A673 (cell line): ENCODE measurements around the gene MYO15B. TPM values are rescaled to one million over a fixed set of nuclear protein-coding genes. Genes with fewer than 3 reads are reported as not detected.

Source experiments
- BruUV-seq: library from RNA; stranded (reverse); fragments of 400-500 nt; replicated peaks from 2 replicates; lab custom pipeline; 2021; lab: Mats Ljungman, UMichigan
- CTCF ChIA-PET: fragments of 300-600 bp; sonication (Branson Sonifier 250); formaldehyde crosslinking; loops from one replicate; lab custom pipeline; 2022; ENCODE audit warnings: antibody characterized with exemption; lab: Charles Lee
- POLR2A ChIA-PET: fragments of 300-600 bp; sonication (Branson Sonifier 250); formaldehyde crosslinking; loops from one replicate; lab custom pipeline; 2022; ENCODE audit warnings: antibody characterized with exemption; ENCODE audit not compliant: low non-redundant PET; lab: Charles Lee
- DNase-seq: peaks from one replicate; pipeline ENCODE4 v3.0.0-alpha.2; 2015; ENCODE audit warnings: low spot score
- H3K27ac ChIP-seq: fragments of 200-600 bp; sonication (generic); 2 replicates; pipeline ENCODE4 v1.5.1; 2016; ENCODE audit warnings: mixed run types, low read depth, mild to moderate bottlenecking, mixed read lengths, antibody characterized with exemption, low read length; ENCODE audit not compliant: poor library complexity, severe bottlenecking
- H3K27me3 ChIP-seq: fragments of 200-600 bp; sonication (generic); replicated peaks from 2 replicates; pipeline ENCODE4 v1.6.1; 2017; ENCODE audit warnings: mixed run types, low read depth, mild to moderate bottlenecking, mixed read lengths, antibody characterized with exemption, low read length; ENCODE audit not compliant: insufficient read depth, poor library complexity
- H3K36me3 ChIP-seq: fragments of 200-600 bp; sonication (generic); 2 replicates; pipeline ENCODE4 v1.6.1; 2016; ENCODE audit warnings: mixed run types, mild to moderate bottlenecking, mixed read lengths, antibody characterized with exemption, low read length; ENCODE audit not compliant: insufficient read depth, poor library complexity, severe bottlenecking
- H3K4me1 ChIP-seq: fragments of 200-600 bp; sonication (generic); 2 replicates; pipeline ENCODE4 v1.6.1; 2017; ENCODE audit warnings: mixed run types, mild to moderate bottlenecking, mixed read lengths, antibody characterized with exemption, low read length; ENCODE audit not compliant: insufficient read depth, poor library complexity, severe bottlenecking
- H3K4me3 ChIP-seq: fragments of 200-600 bp; sonication (generic); 2 replicates; pipeline ENCODE4 v1.5.1; 2016; ENCODE audit warnings: low read depth, mixed run types, mild to moderate bottlenecking, mixed read lengths, low read length; ENCODE audit not compliant: poor library complexity, severe bottlenecking
- H3K9me3 ChIP-seq: fragments of 200-600 bp; sonication (generic); 2 replicates; pipeline ENCODE4 v1.6.1; 2016; ENCODE audit warnings: mixed run types, low read depth, mild to moderate bottlenecking, mixed read lengths, antibody characterized with exemption, low read length; ENCODE audit not compliant: poor library complexity, severe bottlenecking
- EZH2 ChIP-seq: fragments of 200-600 bp; sonication (generic); IDR thresholded peaks from 2 replicates; pipeline ENCODE4 v1.6.1; 2017; ENCODE audit warnings: borderline replicate concordance, low read depth, mild to moderate bottlenecking, mixed read lengths, antibody characterized with exemption, low read length; ENCODE audit not compliant: poor library complexity, severe bottlenecking
- intact Hi-C: fragments of 100-400 bp; cut with micrococcal nuclease; formaldehyde crosslinking; loops from one replicate; pipeline ENCODE4 v1.10.0; 2022; ENCODE audit not compliant: unreplicated experiment
- total RNA-seq: library from RNA; stranded (reverse); gene quantifications from 2 replicates; pipeline ENCODE4 v1.2.3, GENCODE V29; 2021
- TF ChIP-seq, protein P1 (sequence below): fragments of 300-800, 200-600 bp; sonication (generic); conservative IDR thresholded peaks from 2 replicates; pipeline ENCODE4 v1.5.1; 2017; ENCODE audit warnings: low read depth, mild to moderate bottlenecking, antibody characterized with exemption, low read length, moderate library complexity, mixed read lengths

Gene MYO15B
- total RNA-seq, 1 experiment from 2014 or later: 9.3 TPM

DNA sequence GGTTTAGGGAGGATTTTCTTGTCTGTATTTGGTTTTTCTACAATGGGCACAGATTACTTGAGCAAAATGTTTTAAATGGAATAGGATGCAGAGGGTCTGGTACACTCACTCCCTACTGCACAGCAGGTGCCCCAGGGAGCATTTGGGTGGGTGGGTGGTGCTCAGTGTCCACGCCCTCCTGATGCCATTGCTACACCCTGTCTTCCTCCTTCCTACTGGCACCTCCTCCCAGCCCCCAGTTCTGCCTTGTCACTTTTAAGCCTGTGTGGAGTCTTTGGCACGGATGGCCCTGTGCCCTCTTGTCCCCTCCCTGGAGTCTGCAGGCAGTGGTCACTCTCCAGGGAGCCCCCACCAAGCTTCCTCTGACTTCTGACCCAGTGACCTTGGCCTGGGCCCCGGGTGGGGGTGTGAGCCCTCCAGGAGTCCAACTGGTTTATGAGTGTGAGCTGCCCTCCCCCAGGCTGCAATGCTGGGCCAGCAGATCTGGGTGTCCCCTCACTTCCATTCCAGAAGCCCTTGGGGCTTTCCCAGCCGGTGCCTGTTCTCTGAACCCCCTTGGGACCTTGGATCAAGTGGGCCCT lies 46.6 kb upstream of the MYO15B start:
- DNase-seq: no peak
- TF ChIP-seq, protein P1, sequence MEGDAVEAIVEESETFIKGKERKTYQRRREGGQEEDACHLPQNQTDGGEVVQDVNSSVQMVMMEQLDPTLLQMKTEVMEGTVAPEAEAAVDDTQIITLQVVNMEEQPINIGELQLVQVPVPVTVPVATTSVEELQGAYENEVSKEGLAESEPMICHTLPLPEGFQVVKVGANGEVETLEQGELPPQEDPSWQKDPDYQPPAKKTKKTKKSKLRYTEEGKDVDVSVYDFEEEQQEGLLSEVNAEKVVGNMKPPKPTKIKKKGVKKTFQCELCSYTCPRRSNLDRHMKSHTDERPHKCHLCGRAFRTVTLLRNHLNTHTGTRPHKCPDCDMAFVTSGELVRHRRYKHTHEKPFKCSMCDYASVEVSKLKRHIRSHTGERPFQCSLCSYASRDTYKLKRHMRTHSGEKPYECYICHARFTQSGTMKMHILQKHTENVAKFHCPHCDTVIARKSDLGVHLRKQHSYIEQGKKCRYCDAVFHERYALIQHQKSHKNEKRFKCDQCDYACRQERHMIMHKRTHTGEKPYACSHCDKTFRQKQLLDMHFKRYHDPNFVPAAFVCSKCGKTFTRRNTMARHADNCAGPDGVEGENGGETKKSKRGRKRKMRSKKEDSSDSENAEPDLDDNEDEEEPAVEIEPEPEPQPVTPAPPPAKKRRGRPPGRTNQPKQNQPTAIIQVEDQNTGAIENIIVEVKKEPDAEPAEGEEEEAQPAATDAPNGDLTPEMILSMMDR: no peak
- TF ChIP-seq EZH2: no peak
- BruUV-seq: no TSS peak

DNA sequence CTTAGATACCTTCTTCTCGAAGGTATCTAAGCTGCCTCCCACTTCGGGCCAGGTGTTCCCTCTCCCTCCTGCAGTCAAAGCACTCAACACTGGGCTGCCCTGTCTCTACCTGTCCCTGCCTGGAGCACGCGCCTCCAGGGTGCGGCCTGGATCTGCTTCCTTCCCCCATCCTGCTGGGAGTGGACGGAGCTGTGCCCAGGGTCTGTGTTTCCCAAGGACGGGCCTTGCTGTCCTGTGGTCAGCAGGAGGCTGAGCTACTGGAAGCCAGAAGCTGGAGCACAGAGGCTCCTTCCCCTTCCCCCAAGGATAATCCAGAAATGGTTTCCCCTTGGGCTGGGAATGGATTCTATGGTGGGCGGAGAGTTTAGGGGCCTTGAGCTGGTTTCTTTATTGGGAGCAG lies 45.4 kb upstream of the MYO15B start:
- intact Hi-C loops: no loop called here
- no peaks in the 10 kb centered on the region for H3K36me3 ChIP-seq
- CTCF ChIA-PET: no interaction called here
- no peaks in the 10 kb centered on the region for H3K27me3 ChIP-seq
- TF ChIP-seq, protein P1: no peak
- TF ChIP-seq EZH2: no peak
- no peak for DNase-seq
- H3K27ac ChIP-seq: no peak overlapping the region
- no peaks in the 10 kb centered on the region for H3K9me3 ChIP-seq
- POLR2A ChIA-PET: no interaction called here
- H3K4me1 ChIP-seq: no peaks in the 10 kb centered on the region
- BruUV-seq: no TSS peak
- H3K4me3 ChIP-seq: no peak overlapping the region

More for the DNA sequence above, 46.6 kb upstream of the MYO15B start:
- no peaks in the 10 kb centered on the region for H3K27me3 ChIP-seq
- no peak overlapping the region for H3K4me3 ChIP-seq
- ChIA-PET POLR2A (no interaction called here), CTCF (no interaction called here)
- intact Hi-C loops: no loop called here
- H3K9me3 ChIP-seq: no peaks in the 10 kb centered on the region
- no peaks in the 10 kb centered on the region for H3K4me1 ChIP-seq
- no peaks in the 10 kb centered on the region for H3K36me3 ChIP-seq
- no peak overlapping the region for H3K27ac ChIP-seq

DNA sequence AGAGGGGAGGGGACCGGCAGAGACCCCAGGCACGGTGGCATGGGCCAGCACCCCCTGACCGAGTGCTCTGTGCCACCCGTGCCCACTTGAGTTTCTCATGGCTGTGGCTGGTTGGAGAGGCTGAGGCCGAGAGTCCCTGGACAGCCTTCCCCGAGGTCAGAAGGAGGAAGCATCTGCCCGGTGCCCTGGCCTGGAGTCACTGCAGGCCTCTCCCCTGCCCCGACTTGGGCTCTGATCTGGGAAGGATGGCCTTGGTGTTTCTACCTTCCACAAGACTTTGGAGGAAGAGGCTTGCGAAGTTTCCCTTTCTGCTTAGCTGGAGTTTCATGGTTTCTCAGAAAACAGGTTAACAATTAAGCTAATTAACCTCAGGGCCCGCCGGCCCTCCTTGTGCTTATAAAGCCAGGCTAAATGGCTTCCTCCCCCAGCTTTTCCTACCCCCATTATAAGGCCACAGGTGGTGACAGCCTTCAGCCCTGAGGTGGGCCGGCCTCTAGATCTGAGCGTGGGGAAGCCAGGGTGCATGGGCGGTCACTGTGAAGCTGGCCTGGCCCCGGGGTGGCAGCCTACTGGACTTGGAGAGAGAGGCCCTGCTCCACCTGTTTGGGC lies 44.8 kb upstream of the MYO15B start:
- intact Hi-C loops: no loop called here
- POLR2A ChIA-PET: no interaction called here
- no peaks in the 10 kb centered on the region for H3K36me3 ChIP-seq
- no peak for TF ChIP-seq EZH2
- TF ChIP-seq, protein P1: no peak
- H3K27me3 ChIP-seq: no peaks in the 10 kb centered on the region
- no TSS peak for BruUV-seq
- H3K9me3 ChIP-seq: no peaks in the 10 kb centered on the region
- CTCF ChIA-PET: no interaction called here
- H3K4me3 ChIP-seq: no peak overlapping the region
- no peak overlapping the region for H3K27ac ChIP-seq
- DNase-seq: no peak
- no peaks in the 10 kb centered on the region for H3K4me1 ChIP-seq
